RKO (cell line): ENCODE measurements around the gene TPPP.

Experiments
- DNase-seq: peaks from one replicate; pipeline ENCODE4 v3.0.0-alpha.2; 2016; ENCODE audit warnings: low spot score

The TPPP gene

DNA sequence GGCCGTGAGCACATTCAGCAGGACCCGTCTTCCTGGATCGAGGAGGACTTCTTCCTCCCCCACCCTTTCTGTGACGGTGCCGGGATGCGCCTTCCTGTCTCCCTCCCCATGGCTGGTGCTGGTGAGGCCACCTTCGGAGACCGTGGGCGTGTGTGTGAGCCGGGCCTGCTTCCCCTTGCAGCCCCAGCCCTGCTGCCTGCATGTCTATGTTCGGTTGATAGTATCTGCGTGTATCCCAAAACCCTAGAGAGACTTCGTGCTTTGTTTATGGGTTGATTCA, 68.3 kb downstream of the TPPP start:
- DNase-seq: no peak

DNA sequence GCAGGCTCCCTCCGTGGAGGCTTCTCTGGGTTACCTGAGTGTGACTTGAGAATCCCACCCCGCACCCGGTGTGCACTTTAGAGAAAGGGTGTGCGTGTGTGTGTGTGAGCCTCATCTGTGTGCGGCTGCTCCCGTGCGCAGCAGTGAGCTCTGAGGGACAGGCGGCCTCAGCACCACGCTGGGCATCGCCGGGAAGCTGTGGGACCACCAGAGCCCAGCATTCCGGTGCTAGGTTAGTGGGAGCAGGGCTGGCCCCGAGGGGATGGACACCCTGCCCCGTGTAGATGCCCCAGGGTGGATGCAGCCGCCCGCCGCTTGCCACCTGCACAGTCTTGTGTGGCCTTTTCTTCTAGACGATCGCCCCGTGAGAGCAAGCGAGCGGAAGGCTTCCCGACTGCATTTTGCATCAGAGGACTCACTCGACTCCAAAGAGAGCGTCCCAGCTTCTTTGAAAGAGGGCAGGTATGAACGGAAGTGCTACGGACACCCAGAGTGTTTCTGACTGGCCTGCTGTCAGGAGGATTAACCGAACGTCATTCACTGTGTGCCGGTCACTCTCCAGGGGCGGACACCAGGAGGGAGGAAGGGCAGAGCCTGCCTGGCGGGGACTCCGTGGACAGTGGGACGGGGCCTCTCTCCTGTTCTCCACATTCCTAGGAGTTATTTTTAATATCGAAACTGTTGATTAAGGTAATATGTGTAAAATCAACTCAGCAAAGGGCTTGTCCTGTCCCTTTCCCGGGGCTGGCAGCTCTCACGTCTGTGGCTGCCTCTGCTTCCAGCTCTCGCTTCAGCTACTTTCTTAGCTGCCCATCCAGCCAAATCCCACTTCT, 68.8 kb downstream of the TPPP start:
- DNase-seq: no peak

DNA sequence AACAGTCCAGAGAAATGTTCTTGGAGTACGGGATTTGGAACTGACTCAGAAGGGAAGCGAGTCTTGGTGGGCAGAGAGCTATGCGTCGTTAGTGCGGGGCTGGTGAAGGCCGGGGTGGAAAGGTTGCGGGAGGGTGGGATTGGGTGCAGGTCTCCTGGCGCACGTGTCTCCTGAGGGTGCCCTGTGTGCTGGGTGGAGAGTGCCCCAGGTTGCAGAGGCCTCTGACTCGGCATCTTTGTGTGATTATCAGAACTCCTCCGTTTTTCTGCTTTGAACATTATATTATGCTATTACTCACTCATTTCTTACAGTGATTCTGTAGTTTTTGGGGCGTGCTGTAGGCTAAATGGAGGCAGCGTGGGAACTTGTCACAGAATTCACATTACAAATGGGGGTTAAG, 69.6 kb downstream of the TPPP start:
- no peak for DNase-seq

DNA sequence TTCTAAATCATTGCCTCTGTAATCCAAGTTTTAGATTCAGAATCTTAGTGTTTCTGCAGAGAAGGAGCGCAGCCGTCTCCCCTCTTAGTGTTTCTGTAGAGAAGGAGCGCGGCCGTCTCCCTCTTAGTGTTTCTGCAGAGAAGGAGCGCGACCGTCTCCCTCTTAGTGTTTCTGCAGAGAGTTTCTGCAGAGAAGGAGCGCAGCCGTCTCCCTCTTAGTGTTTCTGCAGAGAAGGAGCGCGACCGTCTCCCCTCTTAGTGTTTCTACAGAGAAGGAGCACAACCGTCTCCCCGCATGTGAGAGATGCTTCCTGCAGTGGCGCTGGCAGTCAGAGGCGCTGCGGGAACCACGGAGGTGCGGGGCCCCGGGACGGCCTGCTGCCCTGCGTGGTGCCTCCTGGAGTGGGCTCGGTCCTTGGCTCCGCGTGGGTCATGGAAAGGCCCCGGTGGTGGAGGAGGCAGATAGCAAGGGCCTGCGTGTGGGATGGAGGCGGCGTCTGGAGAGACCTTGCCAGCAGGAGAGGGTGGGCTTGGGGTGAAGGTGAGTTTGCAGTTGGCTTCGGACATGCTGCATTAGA, 70.1 kb downstream of the TPPP start:
- no peak for DNase-seq

DNA sequence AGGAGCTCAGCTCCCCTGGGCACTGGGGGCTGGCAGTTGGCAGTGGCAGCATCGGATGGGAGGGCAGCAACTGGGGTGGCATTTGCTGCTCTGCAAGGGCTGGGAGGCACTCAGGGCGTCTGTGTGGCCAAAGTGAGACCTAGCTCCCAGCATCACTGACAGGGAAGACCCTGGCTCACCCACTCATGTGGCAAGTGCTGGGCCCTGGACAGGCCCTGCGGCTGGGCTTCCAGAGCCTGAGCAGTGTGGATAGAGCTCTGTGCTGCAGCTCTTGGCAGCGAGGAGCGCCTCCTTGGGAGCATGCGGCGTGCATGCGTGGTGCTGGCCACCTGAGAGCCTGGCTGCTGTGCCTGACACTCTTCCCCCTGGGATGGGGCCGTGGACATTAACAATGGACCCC, 70.8 kb downstream of the TPPP start:
- DNase-seq: no peak

DNA sequence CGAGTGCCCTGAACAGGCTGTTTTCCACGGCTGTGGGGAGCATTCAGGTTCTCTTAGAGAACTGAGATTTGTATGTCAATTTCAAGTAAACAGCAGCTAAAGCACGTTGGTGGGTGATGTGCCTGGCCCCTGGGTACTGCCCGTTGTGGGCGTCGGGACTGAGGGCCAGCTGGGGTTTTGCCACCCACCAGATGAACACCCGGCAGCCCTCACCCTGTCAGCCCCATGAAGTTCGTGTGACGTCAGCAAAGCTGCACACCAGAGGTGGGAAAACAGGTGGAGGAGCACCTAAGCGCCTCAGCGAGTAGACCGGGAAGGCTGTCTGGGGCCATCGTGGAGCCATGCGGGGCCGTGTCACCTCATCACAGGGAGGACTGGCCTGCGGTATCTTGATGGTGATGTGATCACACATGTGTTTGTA, 71.8 kb downstream of the TPPP start:
- no peak for DNase-seq

DNA sequence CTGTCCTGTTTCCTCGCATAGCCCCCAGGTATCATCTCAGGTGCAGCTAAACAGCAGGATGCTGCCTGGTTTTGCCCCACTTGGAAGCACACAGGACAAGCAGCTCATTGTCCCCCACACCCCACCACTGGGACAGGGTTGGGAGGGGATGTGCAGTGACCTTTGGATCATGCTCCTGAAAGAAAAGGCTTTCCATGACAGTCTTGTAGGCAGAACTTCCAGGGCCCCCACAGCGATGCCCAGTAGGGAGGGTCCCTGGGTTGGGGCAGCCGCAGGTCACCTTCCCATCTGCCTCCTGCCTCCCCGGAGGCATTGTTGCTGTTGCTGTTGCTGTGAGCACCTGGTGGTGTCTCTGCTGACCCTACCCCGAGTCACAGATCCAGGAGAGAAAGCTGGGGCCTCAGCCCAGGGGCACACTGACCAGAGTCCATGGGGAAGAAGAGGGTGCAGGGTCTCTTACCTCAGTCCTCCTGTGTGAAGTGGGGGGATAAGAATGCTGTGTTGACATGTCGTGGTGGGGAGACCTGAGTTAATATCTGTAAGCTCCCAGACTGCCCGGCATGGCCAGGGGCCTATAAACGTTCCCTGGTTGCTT, 72.5 kb downstream of the TPPP start:
- no peak for DNase-seq

DNA sequence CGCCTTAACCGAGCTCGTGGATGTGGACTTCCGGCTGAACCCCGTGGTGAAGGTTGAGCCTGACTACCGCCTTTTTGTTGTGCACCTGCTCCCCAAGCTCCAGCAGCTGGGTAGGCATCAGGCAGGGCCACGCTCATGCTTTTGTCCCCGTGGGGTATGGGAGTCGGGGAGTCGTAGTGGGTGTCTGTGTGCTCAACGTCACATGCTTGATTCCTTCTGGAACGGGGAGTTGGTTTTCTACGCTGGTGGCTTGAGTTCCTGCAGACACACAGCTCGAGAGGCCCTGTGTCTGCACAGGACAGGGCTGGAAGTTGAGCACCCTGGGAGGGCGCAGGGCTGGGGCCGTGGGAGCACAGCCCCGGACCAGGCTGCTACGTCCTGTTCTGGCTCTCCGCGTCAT, 73.0 kb downstream of the TPPP start:
- DNase-seq: no peak

DNA sequence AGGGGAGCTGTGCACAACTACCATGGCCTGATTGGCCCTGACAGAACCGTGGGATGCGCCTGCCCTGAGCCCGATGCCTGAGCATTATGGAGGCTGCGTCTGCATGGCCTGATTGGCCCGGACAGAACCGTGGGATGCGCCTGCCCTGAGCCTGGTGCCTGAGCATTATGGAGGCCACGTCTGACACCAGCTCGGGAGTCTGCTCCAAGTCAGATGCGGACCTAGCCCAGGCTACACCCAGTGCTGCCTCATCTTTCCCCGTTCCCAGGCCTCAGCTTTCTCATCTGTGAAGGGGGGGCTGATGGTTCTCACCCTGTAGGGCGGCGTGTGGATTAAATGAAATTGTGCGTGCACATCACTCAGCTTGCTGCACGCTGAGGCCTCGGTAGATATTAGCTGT, 73.7 kb downstream of the TPPP start:
- no peak for DNase-seq

DNA sequence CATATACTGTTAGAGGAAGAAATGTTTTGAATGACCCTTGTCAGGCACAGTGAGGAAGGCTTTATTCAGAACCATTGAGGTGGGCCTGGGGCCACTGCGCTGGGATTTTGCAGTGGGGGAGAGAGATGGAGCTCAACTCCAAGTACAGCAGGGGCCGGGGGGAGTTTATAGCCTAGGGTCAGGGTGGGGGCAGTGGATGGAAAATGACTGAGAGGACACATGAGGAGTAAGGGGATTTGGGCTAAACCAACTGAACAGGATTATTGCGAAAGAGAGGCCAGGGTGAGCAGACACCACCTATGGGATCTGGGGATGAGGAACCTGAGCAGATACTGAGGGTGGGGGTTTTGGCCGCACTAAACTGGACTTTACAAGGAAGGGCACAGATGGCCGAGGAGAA, 74.7 kb downstream of the TPPP start:
- DNase-seq: no peak

DNA sequence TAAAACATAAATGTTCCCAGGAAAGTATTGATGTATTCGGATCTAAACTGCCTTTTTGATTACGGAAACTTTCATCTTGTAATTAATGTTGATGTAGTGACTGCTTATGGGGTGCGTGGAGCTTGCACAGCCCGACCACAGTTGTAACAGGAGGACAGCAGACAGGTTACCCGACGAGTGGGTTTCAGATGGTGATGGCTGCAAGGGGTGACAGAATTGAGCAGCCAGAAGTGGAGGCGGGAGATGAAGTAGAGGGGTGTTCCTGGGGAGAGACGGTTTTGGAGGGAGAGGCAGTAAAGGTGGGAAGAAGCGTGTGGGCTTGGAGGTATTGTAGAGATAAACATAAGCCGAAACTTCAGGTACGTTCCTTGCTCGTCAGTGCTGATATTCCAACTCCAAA, 75.3 kb downstream of the TPPP start:
- DNase-seq: no peak

DNA sequence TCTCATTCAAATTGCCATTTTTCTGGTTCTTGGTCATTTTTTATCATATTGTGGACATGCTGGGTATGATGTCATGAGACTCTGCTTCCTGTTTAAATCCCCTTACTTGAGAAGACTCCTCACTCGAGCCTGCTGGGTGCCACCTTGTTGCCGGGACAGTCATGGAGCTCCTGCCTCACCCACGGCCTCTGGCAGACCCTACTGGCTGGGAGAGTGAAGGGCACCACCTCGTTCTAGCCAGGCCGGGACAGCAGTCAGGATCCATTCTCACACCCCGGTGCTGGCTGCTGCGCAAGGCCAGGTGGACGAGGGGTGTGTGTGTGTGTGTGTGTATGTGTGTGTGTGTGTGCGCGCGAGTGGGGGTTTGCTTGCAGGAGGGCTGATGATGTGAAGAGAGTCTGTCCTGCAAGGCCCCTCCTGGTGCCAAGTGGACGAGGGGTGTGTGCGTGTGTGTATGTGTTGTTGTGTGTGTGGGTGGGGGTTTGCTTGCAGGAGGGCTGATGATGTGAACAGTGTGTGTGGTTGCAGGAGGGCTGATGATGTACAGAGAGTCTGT, 76.6 kb downstream of the TPPP start:
- DNase-seq: peak; percentile 23

DNA sequence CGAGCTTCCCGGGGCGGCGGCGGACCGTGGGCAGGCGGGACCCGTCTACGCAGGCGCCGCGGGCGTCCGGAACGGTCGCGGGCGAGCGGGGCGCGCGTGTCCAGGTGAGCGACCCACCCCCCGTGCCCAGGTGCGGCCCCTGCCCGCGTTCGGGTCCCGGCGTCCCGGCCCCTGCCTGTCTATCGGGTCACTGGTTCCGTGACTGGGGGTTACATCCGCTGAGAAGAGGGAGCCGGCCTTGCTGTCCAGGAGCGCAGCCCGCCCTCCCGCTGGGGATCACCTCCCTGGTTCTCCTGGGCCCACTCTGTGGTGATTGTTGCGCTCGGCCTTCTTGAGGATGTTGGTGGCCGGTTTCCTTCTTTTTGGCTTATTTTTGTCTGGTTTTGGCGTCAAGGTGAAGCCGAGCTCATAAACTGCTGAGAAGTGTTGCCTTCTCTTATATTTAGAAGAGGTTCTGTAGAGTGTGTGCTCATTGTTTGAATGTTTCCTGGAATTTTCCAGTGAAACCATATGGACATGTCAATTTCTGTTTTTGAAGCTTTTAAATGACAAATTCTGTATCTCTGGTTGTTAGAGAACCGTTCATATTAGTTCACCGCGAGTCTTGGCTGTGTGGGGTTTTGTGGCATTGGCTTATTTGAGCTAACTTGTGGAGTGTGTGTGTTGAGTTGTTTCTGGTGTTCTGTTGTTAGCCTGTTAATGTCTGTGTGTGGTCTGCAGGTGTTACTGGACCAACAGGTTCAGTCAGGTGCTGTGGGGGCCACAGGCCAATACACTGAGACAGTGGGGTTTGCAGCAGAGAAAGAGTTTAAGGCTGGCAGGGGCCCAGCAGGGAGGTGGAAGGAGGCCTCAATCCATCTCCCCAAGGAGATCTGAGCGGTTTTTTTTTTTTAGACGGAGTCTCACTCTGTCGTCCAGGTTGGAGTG, 80.4 kb downstream of the TPPP start:
- peak; percentile 47 for DNase-seq

DNA sequence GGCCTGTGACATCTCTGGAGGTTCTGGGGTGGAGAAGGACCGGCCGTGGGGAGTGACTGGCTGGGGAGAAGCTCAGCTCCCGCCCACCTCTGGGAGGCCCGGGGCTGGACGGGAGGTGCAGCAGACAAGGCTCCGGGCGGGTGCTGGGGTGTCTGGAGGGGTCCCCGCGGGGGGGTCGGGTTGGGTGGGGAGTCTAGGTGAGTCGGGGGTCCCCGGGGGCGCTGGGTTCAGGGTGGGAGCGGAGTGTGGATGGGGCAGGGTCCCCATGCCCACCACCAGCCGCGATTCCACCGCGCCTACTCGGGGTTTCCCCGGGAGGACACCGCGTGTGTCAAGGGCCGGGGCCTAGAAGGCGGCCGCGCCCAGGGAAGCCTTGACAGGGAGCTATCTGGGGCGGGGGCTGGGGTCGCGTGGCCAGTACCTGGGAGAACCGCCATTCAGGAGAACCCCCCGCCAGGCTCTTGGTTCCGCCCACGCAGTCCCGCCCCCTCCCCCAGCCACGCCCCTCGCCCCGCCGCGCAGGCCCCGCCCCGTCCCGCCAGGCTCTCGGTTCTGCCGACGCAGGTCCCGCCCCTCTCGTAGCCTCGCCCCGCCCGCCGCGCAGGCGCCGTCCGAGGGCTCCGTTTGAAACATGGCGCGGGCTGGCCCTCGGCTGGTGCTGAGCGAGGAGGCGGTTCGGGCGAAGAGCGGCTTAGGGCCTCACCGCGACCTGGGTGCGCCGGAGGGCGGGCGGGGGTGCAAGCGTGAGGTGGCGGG, 81.2 kb downstream of the TPPP start, which contains the start of gene CEP72:
Gene CEP72 (plus strand): TSS at position 610 of the 756 bp plus-strand sequence. CDS start 22 bp downstream, at position 632.
- peak; percentile 85 for DNase-seq

DNA sequence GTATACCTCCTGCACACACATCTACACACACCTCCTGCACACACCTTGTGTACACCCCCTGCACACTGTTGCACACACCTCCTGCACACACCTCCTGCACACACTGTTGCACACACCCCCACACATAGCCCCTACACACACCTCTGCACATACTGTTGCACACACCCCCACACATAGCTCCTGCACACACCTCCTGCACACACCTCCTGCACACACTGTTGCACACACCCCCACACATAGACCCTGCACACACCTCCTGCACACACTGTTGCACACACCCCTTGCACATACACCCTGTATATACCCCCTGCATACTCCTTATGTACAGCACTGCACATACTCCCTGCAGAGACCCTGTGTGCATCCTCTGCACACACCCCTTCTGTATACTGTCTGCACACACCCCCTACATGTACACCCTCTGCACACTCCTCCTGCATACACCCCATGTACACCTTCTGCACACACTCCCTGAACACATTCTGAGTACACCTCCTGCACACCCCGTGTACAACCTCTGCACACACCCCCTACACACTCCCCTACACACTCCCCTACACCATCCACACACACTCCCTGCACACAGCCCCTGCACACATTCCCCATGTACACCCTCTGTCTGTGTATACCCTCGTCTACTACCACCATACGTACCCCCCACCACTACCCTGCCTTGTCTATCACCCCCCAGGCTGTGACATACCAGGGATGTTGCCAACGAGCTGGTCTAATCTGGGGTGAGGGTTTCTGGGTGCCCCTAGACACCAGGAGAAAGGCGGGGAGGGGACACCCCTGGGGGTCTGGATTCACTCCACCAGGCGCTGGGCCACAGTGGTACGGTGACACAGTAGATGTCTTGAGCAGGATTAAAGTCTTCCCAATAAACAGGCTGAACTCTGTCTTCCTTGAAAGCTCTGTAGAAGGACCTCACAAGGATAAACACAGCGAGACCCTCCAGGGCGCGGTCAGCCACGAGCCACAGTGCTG, 82.1 kb downstream of the TPPP start:
- no peak for DNase-seq

DNA sequence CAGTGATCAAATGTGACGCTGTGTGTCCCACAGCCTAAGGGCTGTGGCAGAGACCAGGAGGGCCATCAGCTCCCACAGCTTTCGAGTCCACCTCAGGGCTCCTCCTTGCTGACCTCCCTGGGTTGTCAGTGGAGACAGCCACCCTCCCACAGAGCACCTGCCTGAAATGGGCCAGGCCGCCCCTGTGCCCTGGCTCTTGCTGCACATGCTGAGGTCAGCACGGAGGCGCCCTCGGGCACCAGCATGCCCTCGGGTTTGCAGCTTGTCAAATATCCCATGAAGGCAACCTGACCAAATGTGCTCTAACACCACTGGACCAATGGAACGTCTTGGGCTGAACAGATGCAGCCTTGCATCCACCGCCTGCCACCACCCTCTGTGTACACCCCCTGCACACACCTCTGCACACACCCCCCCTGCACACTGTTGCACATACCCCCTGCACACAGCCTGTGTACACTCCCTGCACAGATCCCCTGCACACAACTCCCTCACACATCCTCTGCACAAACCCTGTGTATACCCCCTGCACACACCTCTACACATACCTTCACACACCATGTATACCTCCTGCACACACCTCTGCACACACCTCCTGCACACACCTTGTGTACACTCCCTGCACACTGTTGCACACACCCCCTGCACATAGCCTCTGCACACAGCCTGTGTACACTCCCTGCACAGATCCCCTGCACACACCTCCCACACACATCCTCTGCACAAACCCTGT, 83.0 kb downstream of the TPPP start:
- DNase-seq: no peak
